Measurements from ENCODE around the gene RCE1. TPM values are rescaled to one million over a fixed set of nuclear protein-coding genes. Genes with fewer than 3 reads are reported as not detected.

The RCE1 gene
- total RNA-seq, 1 experiment from 2014 or later: 43.7 TPM

- ATAC-seq: no peak
- Histone ChIP-seq H3K27me3 (ENCODE audit: control insufficient read depth, insufficient read depth, low read length) (no peaks in the 10 kb centered on the region), H3K9me3 (ENCODE audit: control insufficient read depth, insufficient read depth, low read depth, low read length) (no peaks in the 10 kb centered on the region), H3K4me1 (ENCODE audit: control insufficient read depth, insufficient read depth, low read length) (peaks cover 8% of the 10 kb centered on the region), H3K36me3 (ENCODE audit: control insufficient read depth, insufficient read depth, low read length) (no peaks in the 10 kb centered on the region), H3K4me3 (ENCODE audit: low read depth in 2 of 2, low read length in 2 of 2) (no peak overlapping the region), H3K27ac (ENCODE audit: low read length) (no peak overlapping the region)
- intact Hi-C loops (cut with micrococcal nuclease; ENCODE audit: unreplicated experiment) (no loop called here), in situ Hi-C loops (cut with HindIII; ENCODE audit: low pct_unique_long_range_greater_than_20kb, low sequenced_read_pairs) (no loop called here)
- POLR2A ChIA-PET: no interaction called here
- no peak for DNase-seq (ENCODE audit: low read depth, low spot score)
- TF ChIP-seq SIN3A (IDR thresholded peaks at IDR 0.05; ENCODE audit: borderline replicate concordance, insufficient read depth, low read depth, low read length): no peak
- no peak for TF ChIP-seq POLR2AphosphoS5 (IDR thresholded peaks at IDR 0.05; ENCODE audit: low read depth, low read length)
- TF ChIP-seq, protein P1, sequence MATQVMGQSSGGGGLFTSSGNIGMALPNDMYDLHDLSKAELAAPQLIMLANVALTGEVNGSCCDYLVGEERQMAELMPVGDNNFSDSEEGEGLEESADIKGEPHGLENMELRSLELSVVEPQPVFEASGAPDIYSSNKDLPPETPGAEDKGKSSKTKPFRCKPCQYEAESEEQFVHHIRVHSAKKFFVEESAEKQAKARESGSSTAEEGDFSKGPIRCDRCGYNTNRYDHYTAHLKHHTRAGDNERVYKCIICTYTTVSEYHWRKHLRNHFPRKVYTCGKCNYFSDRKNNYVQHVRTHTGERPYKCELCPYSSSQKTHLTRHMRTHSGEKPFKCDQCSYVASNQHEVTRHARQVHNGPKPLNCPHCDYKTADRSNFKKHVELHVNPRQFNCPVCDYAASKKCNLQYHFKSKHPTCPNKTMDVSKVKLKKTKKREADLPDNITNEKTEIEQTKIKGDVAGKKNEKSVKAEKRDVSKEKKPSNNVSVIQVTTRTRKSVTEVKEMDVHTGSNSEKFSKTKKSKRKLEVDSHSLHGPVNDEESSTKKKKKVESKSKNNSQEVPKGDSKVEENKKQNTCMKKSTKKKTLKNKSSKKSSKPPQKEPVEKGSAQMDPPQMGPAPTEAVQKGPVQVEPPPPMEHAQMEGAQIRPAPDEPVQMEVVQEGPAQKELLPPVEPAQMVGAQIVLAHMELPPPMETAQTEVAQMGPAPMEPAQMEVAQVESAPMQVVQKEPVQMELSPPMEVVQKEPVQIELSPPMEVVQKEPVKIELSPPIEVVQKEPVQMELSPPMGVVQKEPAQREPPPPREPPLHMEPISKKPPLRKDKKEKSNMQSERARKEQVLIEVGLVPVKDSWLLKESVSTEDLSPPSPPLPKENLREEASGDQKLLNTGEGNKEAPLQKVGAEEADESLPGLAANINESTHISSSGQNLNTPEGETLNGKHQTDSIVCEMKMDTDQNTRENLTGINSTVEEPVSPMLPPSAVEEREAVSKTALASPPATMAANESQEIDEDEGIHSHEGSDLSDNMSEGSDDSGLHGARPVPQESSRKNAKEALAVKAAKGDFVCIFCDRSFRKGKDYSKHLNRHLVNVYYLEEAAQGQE (IDR thresholded peaks at IDR 0.05; ENCODE audit: insufficient read depth in 1 of 2, low read depth in 2 of 2, low read length in 1 of 2): no peak
- TF ChIP-seq, protein P2, sequence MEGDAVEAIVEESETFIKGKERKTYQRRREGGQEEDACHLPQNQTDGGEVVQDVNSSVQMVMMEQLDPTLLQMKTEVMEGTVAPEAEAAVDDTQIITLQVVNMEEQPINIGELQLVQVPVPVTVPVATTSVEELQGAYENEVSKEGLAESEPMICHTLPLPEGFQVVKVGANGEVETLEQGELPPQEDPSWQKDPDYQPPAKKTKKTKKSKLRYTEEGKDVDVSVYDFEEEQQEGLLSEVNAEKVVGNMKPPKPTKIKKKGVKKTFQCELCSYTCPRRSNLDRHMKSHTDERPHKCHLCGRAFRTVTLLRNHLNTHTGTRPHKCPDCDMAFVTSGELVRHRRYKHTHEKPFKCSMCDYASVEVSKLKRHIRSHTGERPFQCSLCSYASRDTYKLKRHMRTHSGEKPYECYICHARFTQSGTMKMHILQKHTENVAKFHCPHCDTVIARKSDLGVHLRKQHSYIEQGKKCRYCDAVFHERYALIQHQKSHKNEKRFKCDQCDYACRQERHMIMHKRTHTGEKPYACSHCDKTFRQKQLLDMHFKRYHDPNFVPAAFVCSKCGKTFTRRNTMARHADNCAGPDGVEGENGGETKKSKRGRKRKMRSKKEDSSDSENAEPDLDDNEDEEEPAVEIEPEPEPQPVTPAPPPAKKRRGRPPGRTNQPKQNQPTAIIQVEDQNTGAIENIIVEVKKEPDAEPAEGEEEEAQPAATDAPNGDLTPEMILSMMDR (IDR thresholded peaks at IDR 0.05): no peak; the same call in 1 of the 2 replicates
- no peak for TF ChIP-seq TCF7L2 (IDR thresholded peaks at IDR 0.05; ENCODE audit: low read depth, low read length)
- CTCF ChIA-PET: interaction anchor here (0.6 kb wide), 1 partner anchor 339 kb away, joined by 6 read pairs; no protein-coding TSS in a partner anchor
- BruUV-seq (replicated peaks): no TSS peak
These were observed 9.4 kb downstream of the RCE1 start for GRCh38 chr11:66852466-66853241.

- Histone ChIP-seq H3K4me3 (ENCODE audit: low read depth in 2 of 2, low read length in 2 of 2) (no peak overlapping the region), H3K4me1 (ENCODE audit: control insufficient read depth, insufficient read depth, low read length) (peaks cover 10% of the 10 kb centered on the region), H3K27ac (ENCODE audit: low read length) (no peak overlapping the region), H3K9me3 (ENCODE audit: control insufficient read depth, insufficient read depth, low read depth, low read length) (no peaks in the 10 kb centered on the region), H3K27me3 (ENCODE audit: control insufficient read depth, insufficient read depth, low read length) (no peaks in the 10 kb centered on the region), H3K36me3 (ENCODE audit: control insufficient read depth, insufficient read depth, low read length) (no peaks in the 10 kb centered on the region)
- DNase-seq (ENCODE audit: low read depth, low spot score) (no peak), ATAC-seq (no peak)
- BruUV-seq (replicated peaks): no TSS peak
- intact Hi-C loops (cut with micrococcal nuclease; ENCODE audit: unreplicated experiment): no loop called here
- POLR2A ChIA-PET: interaction anchor here (0.6 kb wide), 2 partner anchors 220 to 387 kb away, joined by 3 to 5 read pairs; partner anchors contain the start of gene PELI3
- no peak for TF ChIP-seq SIN3A (IDR thresholded peaks at IDR 0.05; ENCODE audit: borderline replicate concordance, insufficient read depth, low read depth, low read length)
- TF ChIP-seq, protein P1 (IDR thresholded peaks at IDR 0.05; ENCODE audit: insufficient read depth in 1 of 2, low read depth in 2 of 2, low read length in 1 of 2): no peak
- TF ChIP-seq POLR2AphosphoS5 (IDR thresholded peaks at IDR 0.05; ENCODE audit: low read depth, low read length): no peak
- TF ChIP-seq, protein P2 (IDR thresholded peaks at IDR 0.05): no peak
- TF ChIP-seq TCF7L2 (IDR thresholded peaks at IDR 0.05; ENCODE audit: low read depth, low read length): no peak
- in situ Hi-C loops (cut with HindIII; ENCODE audit: low pct_unique_long_range_greater_than_20kb, low sequenced_read_pairs): no loop called here
- CTCF ChIA-PET: interaction anchor here (0.5 kb wide), 1 partner anchor 194 kb away, joined by 3 read pairs; no protein-coding TSS in a partner anchor
These were observed 10.3 kb downstream of the RCE1 start for GRCh38 chr11:66853242-66854229.

All from Panc1 (cell line).